CD4-positive, alpha-beta T cell (primary cell): Measurements from ENCODE around the gene GIMAP5. TPM values are rescaled to one million over a fixed set of nuclear protein-coding genes. Genes with fewer than 3 reads are reported as not detected.
A peak's percentile ranks its signal among the peaks of the same experiment; 100 is the strongest.

Source experiments
- ATAC-seq: fragments of 200-7000 bp; cut with Tn5 transposase; one replicate; pipeline ENCODE4 v1.10.0; 2022; ENCODE audit warnings: mild to moderate bottlenecking; ENCODE audit not compliant: poor library complexity
- CTCF ChIA-PET: fragments of 350-600 bp; sonication (Branson Sonifier 250); formaldehyde crosslinking; loops from one replicate; lab custom pipeline; 2021; ENCODE audit warnings: antibody characterized with exemption, inconsistent platforms; lab: Charles Lee
- POLR2A ChIA-PET: fragments of 350-600 bp; sonication (Branson Sonifier 250); formaldehyde crosslinking; loops from one replicate; lab custom pipeline; 2021; ENCODE audit warnings: antibody characterized with exemption, inconsistent platforms; lab: Charles Lee
- DNase-seq, 14 experiments: peaks; one replicate each; pipeline ENCODE4 v3.0.0-alpha.2; 2013 to 2020; ENCODE audit warnings: mixed read lengths in 2 of 14
- H3K27ac ChIP-seq, 2 donors: one replicate each; pipeline versions ENCODE4 v1.5.1 to v1.7.0; 2013; ENCODE audit warnings: low read length in 2 of 2, low read depth in 1 of 2, mild to moderate bottlenecking in 1 of 2
- H3K27me3 ChIP-seq, 2 experiments: 1 replicate in 1 of 2; 2 replicates in 1 of 2; pipeline versions ENCODE4 v1.6.1 to v1.7.0; 2013; ENCODE audit warnings: low read length in 2 of 2, control low read depth in 1 of 2, mild to moderate bottlenecking in 1 of 2, moderate library complexity in 1 of 2; ENCODE audit not compliant: insufficient read depth in 2 of 2, control insufficient read depth in 1 of 2
- H3K36me3 ChIP-seq: one replicate; pipeline ENCODE4 v1.6.1; 2013; ENCODE audit warnings: low read length, control low read depth; ENCODE audit not compliant: insufficient read depth
- H3K4me1 ChIP-seq: one replicate; pipeline ENCODE4 v1.6.1; 2013; ENCODE audit warnings: low read length, control low read depth; ENCODE audit not compliant: insufficient read depth
- H3K4me3 ChIP-seq: one replicate; pipeline ENCODE4 v1.5.1; 2013; ENCODE audit warnings: mild to moderate bottlenecking, low read length, moderate library complexity
- H3K9me3 ChIP-seq, 2 experiments: 1 replicate in 1 of 2; 2 replicates in 1 of 2; pipeline versions ENCODE4 v1.6.1 to v1.7.0; 2013; ENCODE audit warnings: low read length in 2 of 2, mild to moderate bottlenecking in 2 of 2, control low read depth in 1 of 2, moderate library complexity in 1 of 2; ENCODE audit not compliant: control insufficient read depth in 1 of 2, insufficient read depth in 1 of 2
- H3K27ac Mint-ChIP-seq: one replicate; pipeline ENCODE4 v1.8.0; 2020; ENCODE audit warnings: mixed read lengths
- H3K27me3 Mint-ChIP-seq: one replicate; pipeline ENCODE4 v1.8.0; 2021; ENCODE audit warnings: mixed read lengths
- H3K36me3 Mint-ChIP-seq: one replicate; pipeline ENCODE4 v1.8.0; 2021; ENCODE audit warnings: low read depth, mixed read lengths
- H3K4me1 Mint-ChIP-seq: one replicate; pipeline ENCODE4 v1.8.0; 2021; ENCODE audit warnings: low read depth, mixed read lengths
- H3K4me3 Mint-ChIP-seq: one replicate; pipeline ENCODE4 v1.8.0; 2020; ENCODE audit warnings: mild to moderate bottlenecking, mixed read lengths
- H3K9me3 Mint-ChIP-seq: one replicate; pipeline ENCODE4 v1.8.0; 2020; ENCODE audit warnings: mixed read lengths
- CTCF ChIP-seq: fragments of 200-600 bp; IDR thresholded peaks from one replicate; pipeline ENCODE4 v1.8.0; 2022; ENCODE audit warnings: antibody characterized with exemption, mild to moderate bottlenecking
- intact Hi-C, 2 experiments: fragments of 100-400 bp; cut with DNase I in 1 of 2; cut with micrococcal nuclease in 1 of 2; formaldehyde crosslinking; loops; one replicate each; pipeline versions ENCODE4 v1.15.1 to v1.9.0; 2023 to 2025; cut with DNase I, micrococcal nuclease
- total RNA-seq, 174 experiments: library from RNA in 2 of 174; stranded (reverse) in 2 of 174; gene quantifications; one replicate each; pipeline ENCODE4 v1.2.3 and lab custom pipeline; 2021 to 2026

Gene GIMAP5
- total RNA-seq, 2 experiments from 2014 or later: 31.3 to 35.2 TPM

- ChIA-PET POLR2A (interaction anchor here (0.6 to 5.4 kb wide), 46 partner anchors 9 to 269 kb away, joined by 3 to 88 read pairs (median 8); partner anchors contain the start of genes GIMAP2, GIMAP4, GIMAP5 and GIMAP6), CTCF (interaction anchor here (1.0 to 4.4 kb wide), 19 partner anchors 11 to 312 kb away, joined by 3 to 29 read pairs (median 3); partner anchors contain the start of genes GIMAP2, GIMAP5, GIMAP6 and GIMAP8)
- ATAC-seq (peak; percentile 88), DNase-seq (peak; percentile 35 to 85 (median 72))
- Histone ChIP-seq H3K4me3 (peak within 1 kb of the TSS; percentile 79), H3K36me3 (peaks cover 31% of the 10 kb centered on the region), H3K27me3 (no peaks in the 10 kb centered on the region), H3K4me1 (peaks cover 51% of the 10 kb centered on the region), H3K27ac (peak within 1 kb of the TSS; percentile 81 to 83), H3K9me3 (peaks cover 10 to 14% of the 10 kb centered on the region in 2 experiments)
- Mint-ChIP-seq H3K27me3 (no peaks in the 10 kb centered on the region), H3K4me3 (peak within 1 kb of the TSS; percentile 100), H3K27ac (peak within 1 kb of the TSS; percentile 87), H3K36me3 (peaks cover 82% of the 10 kb centered on the region), H3K9me3 (peaks cover 3% of the 10 kb centered on the region), H3K4me1 (peaks cover 78% of the 10 kb centered on the region)
- intact Hi-C loops: loop anchor here (2.0 to 5.0 kb wide), 4 partner anchors 20 to 41 kb away; partner anchors contain the start of gene GIMAP5 (in 1 of the 2)
- no peak for TF ChIP-seq CTCF
These were observed 20.9 kb upstream of the GIMAP5 start, which contains the start of gene GIMAP1 for GRCh38 chr7:150716368-150716767. GIMAP1 (plus strand) TSS chr7:150716613; CDS start chr7:150719048, 2,435 bp downstream.

GRCh38 chr7:150716939-150717338 lies 20.3 kb upstream of the GIMAP5 start:
- H3K4me1 ChIP-seq: peaks cover 56% of the 10 kb centered on the region
- H3K27me3 ChIP-seq: no peaks in the 10 kb centered on the region
- Mint-ChIP-seq H3K4me1 (peaks cover 81% of the 10 kb centered on the region), H3K36me3 (peaks cover 88% of the 10 kb centered on the region), H3K27me3 (no peaks in the 10 kb centered on the region), H3K4me3 (peak overlapping the region; percentile 100), H3K9me3 (peaks cover 3% of the 10 kb centered on the region), H3K27ac (peak overlapping the region; percentile 87)
- intact Hi-C loops: loop anchor here (2.0 to 5.0 kb wide), 4 partner anchors 20 to 40 kb away; partner anchors contain the start of gene GIMAP5 (in 1 of the 2)
- CTCF ChIA-PET: interaction anchor here (1.0 to 4.4 kb wide), 15 partner anchors 10 to 313 kb away, joined by 3 to 29 read pairs (median 4); partner anchors contain the start of genes GIMAP2, GIMAP5, GIMAP6 and GIMAP8
- TF ChIP-seq CTCF: no peak
- POLR2A ChIA-PET: interaction anchor here (0.6 to 5.4 kb wide), 35 partner anchors 8 to 269 kb away, joined by 3 to 88 read pairs (median 10); partner anchors contain the start of genes GIMAP2, GIMAP4, GIMAP5 and GIMAP6
- peaks cover 12 to 20% of the 10 kb centered on the region in 2 experiments for H3K9me3 ChIP-seq
- H3K27ac ChIP-seq: peak overlapping the region; percentile 81 to 83
- ATAC-seq (no peak), DNase-seq (peak in 2 of 14 experiments; percentile 13 to 33)
- peak overlapping the region; percentile 79 for H3K4me3 ChIP-seq
- peaks cover 37% of the 10 kb centered on the region for H3K36me3 ChIP-seq

- ATAC-seq (no peak), DNase-seq (peak in 6 of 14 experiments; percentile 16 to 49 (median 36))
- intact Hi-C loops: loop anchor here (1.0 to 5.0 kb wide), 5 partner anchors 19 to 41 kb away; partner anchors contain the start of gene GIMAP5 (in 2 of the 2)
- Mint-ChIP-seq H3K27ac (peak overlapping the region; percentile 87), H3K36me3 (peaks cover 89% of the 10 kb centered on the region), H3K4me3 (peak overlapping the region; percentile 100), H3K27me3 (no peaks in the 10 kb centered on the region), H3K4me1 (peaks cover 83% of the 10 kb centered on the region), H3K9me3 (peaks cover 3% of the 10 kb centered on the region)
- Histone ChIP-seq H3K4me3 (peak overlapping the region; percentile 79), H3K27me3 (no peaks in the 10 kb centered on the region), H3K27ac (peak overlapping the region; percentile 81 to 83), H3K36me3 (peaks cover 46% of the 10 kb centered on the region), H3K9me3 (peaks cover 14 to 28% of the 10 kb centered on the region in 2 experiments), H3K4me1 (peaks cover 65% of the 10 kb centered on the region)
- CTCF ChIA-PET: interaction anchor here (0.9 to 4.4 kb wide), 6 partner anchors 14 to 268 kb away, joined by 3 to 29 read pairs (median 7); partner anchors contain the start of gene GIMAP8
- TF ChIP-seq CTCF: no peak
- POLR2A ChIA-PET: interaction anchor here (0.9 to 5.4 kb wide), 16 partner anchors 9 to 267 kb away, joined by 3 to 88 read pairs (median 24); partner anchors contain the start of genes GIMAP4, GIMAP5, GIMAP6 and GIMAP7
These were observed 19.3 kb upstream of the GIMAP5 start for GRCh38 chr7:150717814-150718420.
